Activated naive CD4-positive, alpha-beta T cell treated with Interleukin-2 at 50 U/mL for 16 hours (primary cell): Measurements from ENCODE around the gene AUH.

Source experiments
- DNase-seq: peaks from one replicate; pipeline ENCODE4 v3.0.0-alpha.2; 2020

AUH gene

GRCh38 chr9:91289244-91289643 lies 72.5 kb downstream of the AUH start:
- DNase-seq: no peak

- no peak for DNase-seq
These were observed 75.9 kb downstream of the AUH start for GRCh38 chr9:91285729-91286353.

- DNase-seq: no peak
These were observed 79.4 kb downstream of the AUH start for GRCh38 chr9:91282292-91282691.

GRCh38 chr9:91279296-91280204 lies 82.2 kb downstream of the AUH start:
- no peak for DNase-seq

- no peak for DNase-seq
These were observed 85.2 kb downstream of the AUH start for GRCh38 chr9:91276513-91276912.

- DNase-seq: no peak
These were observed 86.1 kb downstream of the AUH start for GRCh38 chr9:91275655-91276054.

GRCh38 chr9:91274949-91275492 lies 86.7 kb downstream of the AUH start:
- DNase-seq: no peak

- no peak for DNase-seq
These were observed 87.7 kb downstream of the AUH start for GRCh38 chr9:91273853-91274552.

GRCh38 chr9:91271156-91271555 lies 90.6 kb downstream of the AUH start:
- no peak for DNase-seq

GRCh38 chr9:91269907-91270491 lies 91.7 kb downstream of the AUH start:
- DNase-seq: no peak

- DNase-seq: no peak
These were observed 95.3 kb downstream of the AUH start for GRCh38 chr9:91266448-91266847.

GRCh38 chr9:91265514-91265913 lies 96.2 kb downstream of the AUH start:
- DNase-seq: no peak

GRCh38 chr9:91261417-91261816 lies 100.3 kb downstream of the AUH start:
- no peak for DNase-seq

- DNase-seq: no peak
These were observed 102.6 kb downstream of the AUH start for GRCh38 chr9:91259162-91259561.

- DNase-seq: no peak
These were observed 103.3 kb downstream of the AUH start for GRCh38 chr9:91258451-91258850.

GRCh38 chr9:91256235-91256634 lies 105.5 kb downstream of the AUH start:
- no peak for DNase-seq

GRCh38 chr9:91255327-91255726 lies 106.4 kb downstream of the AUH start:
- no peak for DNase-seq

- no peak for DNase-seq
These were observed 108.2 kb downstream of the AUH start for GRCh38 chr9:91253488-91253887.

- no peak for DNase-seq
These were observed 113.0 kb downstream of the AUH start for GRCh38 chr9:91248707-91249106.

GRCh38 chr9:91247278-91247677 lies 114.4 kb downstream of the AUH start:
- DNase-seq: no peak

GRCh38 chr9:91246846-91247245 lies 114.9 kb downstream of the AUH start:
- DNase-seq: no peak

GRCh38 chr9:91245431-91246313 lies 116.0 kb downstream of the AUH start:
- no peak for DNase-seq
